B cell (primary cell): ENCODE data around the gene PORCN. TPM values are rescaled to one million over a fixed set of nuclear protein-coding genes. Genes with fewer than 3 reads are reported as not detected.

Source experiments
- ATAC-seq: fragments of 200-7000 bp; cut with Tn5 transposase; one replicate; pipeline ENCODE4 v1.10.0; 2021; ENCODE audit warnings: low read depth, mild to moderate bottlenecking, moderate number of reproducible peaks, moderate library complexity
- CTCF ChIA-PET: fragments of 350-600 bp; sonication (Branson Sonifier 250); formaldehyde crosslinking; loops from one replicate; lab custom pipeline; 2021; ENCODE audit warnings: antibody characterized with exemption, inconsistent platforms; lab: Charles Lee
- POLR2A ChIA-PET: fragments of 350-600 bp; sonication (Branson Sonifier 250); formaldehyde crosslinking; loops from one replicate; lab custom pipeline; 2021; ENCODE audit warnings: antibody characterized with exemption; lab: Charles Lee
- DNase-seq: peaks from one replicate; pipeline ENCODE4 v3.0.0; 2013
- H2AFZ ChIP-seq: 2 replicates; pipeline ENCODE4 v1.6.1; 2012; ENCODE audit warnings: mild to moderate bottlenecking, low read depth, low read length; ENCODE audit not compliant: insufficient read depth, poor library complexity, severe bottlenecking
- H3K27ac ChIP-seq, 2 donors: 1 replicate in 1 of 2; 2 replicates in 1 of 2; pipeline ENCODE4 v1.5.1; 2012 to 2013; ENCODE audit warnings: low read length in 2 of 2, mild to moderate bottlenecking in 2 of 2, moderate library complexity in 1 of 2
- H3K27me3 ChIP-seq, 4 experiments: fragments of 200-600 bp in 1 of 4; sonication (generic) in 1 of 4; replicated peaks in 1 of 4; 1 replicate in 2 of 4; 2 replicates in 2 of 4; pipeline versions ENCODE4 v1.6.1 to v1.7.0; 2013 to 2016; ENCODE audit warnings: low read length in 3 of 4, mild to moderate bottlenecking in 2 of 4, mixed read lengths in 1 of 4, moderate library complexity in 1 of 4; ENCODE audit not compliant: insufficient read depth in 4 of 4, control insufficient read depth in 3 of 4; ENCODE audit errors: control extremely low read depth in 1 of 4
- H3K36me3 ChIP-seq, 2 experiments: replicated peaks in 1 of 2; 1 replicate in 1 of 2; 2 replicates in 1 of 2; pipeline versions ENCODE4 v1.6.1 to v1.7.1; 2013; ENCODE audit warnings: low read length in 1 of 2; ENCODE audit not compliant: insufficient read depth in 2 of 2, control insufficient read depth in 1 of 2; ENCODE audit errors: control extremely low read depth in 1 of 2, extremely low read depth in 1 of 2
- H3K4me1 ChIP-seq, 2 donors: fragments of 200-600 bp in 1 of 2; sonication (generic) in 1 of 2; 1 replicate in 1 of 2; 2 replicates in 1 of 2; pipeline versions ENCODE4 v1.5.1 to v1.6.1; 2013 to 2017; ENCODE audit warnings: low read length in 2 of 2; ENCODE audit not compliant: control insufficient read depth in 2 of 2, insufficient read depth in 2 of 2
- H3K4me2 ChIP-seq: replicated peaks from 2 replicates; pipeline ENCODE3; 2012; ENCODE audit warnings: mild to moderate bottlenecking, low read depth, low read length; ENCODE audit not compliant: poor library complexity, severe bottlenecking
- H3K4me3 ChIP-seq, 5 experiments: fragments of 200-600 bp in 1 of 5; sonication (generic) in 1 of 5; 1 replicate in 3 of 5; 2 replicates in 2 of 5; pipeline versions ENCODE4 v1.5.1 to v1.7.0; 2011 to 2016; ENCODE audit warnings: low read length in 4 of 5, mild to moderate bottlenecking in 4 of 5, low read depth in 2 of 5, control low read depth in 1 of 5, moderate library complexity in 1 of 5; ENCODE audit not compliant: insufficient read depth in 1 of 5; ENCODE audit errors: control extremely low read depth in 1 of 5, extremely low read depth in 1 of 5
- H3K79me2 ChIP-seq: fragments of 200-600 bp; sonication (generic); one replicate; pipeline ENCODE4 v1.6.0; 2016; ENCODE audit warnings: low read length; ENCODE audit not compliant: control insufficient read depth, insufficient read depth
- H3K9ac ChIP-seq: fragments of 200-600 bp; sonication (generic); 2 replicates; pipeline ENCODE4 v1.6.1; 2017; ENCODE audit warnings: mild to moderate bottlenecking, low read length, moderate library complexity
- H3K9me3 ChIP-seq, 3 donors: one replicate each; pipeline versions ENCODE4 v1.6.1 to v1.7.1; 2013; ENCODE audit warnings: low read length in 2 of 3; ENCODE audit not compliant: control insufficient read depth in 2 of 3, insufficient read depth in 1 of 3; ENCODE audit errors: control extremely low read depth in 1 of 3
- H4K20me1 ChIP-seq: 2 replicates; pipeline ENCODE4 v1.6.0; 2012; ENCODE audit warnings: mild to moderate bottlenecking, low read length; ENCODE audit not compliant: insufficient read depth, control insufficient read depth, poor library complexity, severe bottlenecking
- H3K27ac Mint-ChIP-seq: one replicate; pipeline ENCODE4 v1.8.0; 2021; ENCODE audit warnings: mixed read lengths
- H3K27me3 Mint-ChIP-seq: one replicate; pipeline ENCODE4 v1.8.0; 2021; ENCODE audit warnings: mixed read lengths
- H3K4me1 Mint-ChIP-seq: one replicate; pipeline ENCODE4 v1.8.0; 2021; ENCODE audit warnings: mixed read lengths
- H3K4me3 Mint-ChIP-seq: one replicate; pipeline ENCODE4 v1.8.0; 2021; ENCODE audit warnings: mixed read lengths
- H3K9me3 Mint-ChIP-seq: one replicate; pipeline ENCODE4 v1.8.0; 2022; ENCODE audit warnings: mixed read lengths; ENCODE audit not compliant: insufficient read depth
- CTCF ChIP-seq: fragments of 200-600 bp; IDR thresholded peaks from one replicate; pipeline ENCODE4 v1.8.0; 2022; ENCODE audit warnings: antibody characterized with exemption, mild to moderate bottlenecking
- EZH2 ChIP-seq: IDR thresholded peaks from 2 replicates; pipeline ENCODE4 v1.6.1; 2012; ENCODE audit warnings: borderline replicate concordance, low read depth, mild to moderate bottlenecking, moderate library complexity, low read length; ENCODE audit not compliant: insufficient read depth, poor library complexity, severe bottlenecking
- WGBS: methylation state at CpG from one replicate; pipeline ENCODE4 v1.1.5; 2013; ENCODE audit warnings: missing lambda C conversion rate; ENCODE audit not compliant: insufficient coverage; 5-methylcytosine and 5-hydroxymethylcytosine counted together
- intact Hi-C: fragments of 100-400 bp; cut with micrococcal nuclease; formaldehyde crosslinking; loops from one replicate; pipeline ENCODE4 v1.10.0; 2022
- polyA plus RNA-seq: library from polyadenylated mRNA; depleted of rRNA; stranded (reverse); fragments of >200 nt; gene quantifications from 2 replicates; pipeline ENCODE4 v1.2.3, GENCODE V29; 2012
- total RNA-seq, 2 donors: library from RNA; stranded (reverse); fragments of 120-200 nt in 1 of 2; gene quantifications; 1 replicate in 1 of 2; 2 replicates in 1 of 2; pipeline versions ENCODE4 v1.2.3 to v1.2.4, GENCODE V29; 2013 to 2022

PORCN gene
- total and polyA plus RNA-seq, 2 donors (not counting 1 experiment from before 2014, with no cell fraction given) = 12.8 to 18.5 TPM

GRCh38 chrX:48460031-48460430, 48.8 kb upstream of the PORCN start:
- Histone ChIP-seq H3K79me2 (no peaks in the 10 kb centered on the region), H3K4me1 (no peaks in the 10 kb centered on the region), H4K20me1 (no peaks in the 10 kb centered on the region), H3K4me2 (no peak overlapping the region), H3K4me3 (no peak overlapping the region), H3K27ac (no peak overlapping the region), H3K27me3 (no peaks in the 10 kb centered on the region), H2AFZ (no peak overlapping the region), H3K9ac (no peak overlapping the region), H3K9me3 (no peaks in the 10 kb centered on the region), H3K36me3 (no peaks in the 10 kb centered on the region)
- no peaks in the 10 kb centered on the region for H3K27me3 Mint-ChIP-seq
- no peaks in the 10 kb centered on the region for H3K9me3 Mint-ChIP-seq
- intact Hi-C loops = no loop called here
- H3K4me1 Mint-ChIP-seq = no peaks in the 10 kb centered on the region
- no peak overlapping the region for H3K27ac Mint-ChIP-seq
- 92% methylated on average over 2 of the region's 3 CpGs for WGBS
- H3K4me3 Mint-ChIP-seq = no peak overlapping the region
- DNase-seq (no peak), ATAC-seq (no peak)
- POLR2A ChIA-PET = no interaction called here
- CTCF ChIA-PET = no interaction called here
- TF ChIP-seq CTCF (no peak), EZH2 (no peak)

GRCh38 chrX:48460606-48461005, 48.2 kb upstream of the PORCN start:
- ATAC-seq = no peak
- Mint-ChIP-seq H3K27me3 (no peaks in the 10 kb centered on the region), H3K9me3 (no peaks in the 10 kb centered on the region), H3K4me3 (no peak overlapping the region), H3K27ac (no peak overlapping the region), H3K4me1 (peaks cover 1% of the 10 kb centered on the region)
- H3K27me3 ChIP-seq = no peaks in the 10 kb centered on the region
- no peaks in the 10 kb centered on the region for H3K36me3 ChIP-seq
- 95% methylated on average over 9 of the region's 11 CpGs for WGBS
- CTCF ChIA-PET = interaction anchor here (0.6 kb wide), 1 partner anchor 990 kb away, joined by 3 read pairs; no protein-coding TSS in a partner anchor
- no peak overlapping the region for H3K27ac ChIP-seq
- H3K9ac ChIP-seq = no peak overlapping the region
- H3K4me2 ChIP-seq = no peak overlapping the region
- H3K9me3 ChIP-seq = no peaks in the 10 kb centered on the region
- no peaks in the 10 kb centered on the region for H3K79me2 ChIP-seq
- H3K4me3 ChIP-seq = no peak overlapping the region
- no peak for DNase-seq
- H4K20me1 ChIP-seq = no peaks in the 10 kb centered on the region
- no peaks in the 10 kb centered on the region for H3K4me1 ChIP-seq
- no peak overlapping the region for H2AFZ ChIP-seq
- intact Hi-C loops = no loop called here
- POLR2A ChIA-PET = no interaction called here
- TF ChIP-seq EZH2 (no peak), CTCF (no peak)
